ENCODE measurements around the gene CDR2.

Gene CDR2

DNA sequence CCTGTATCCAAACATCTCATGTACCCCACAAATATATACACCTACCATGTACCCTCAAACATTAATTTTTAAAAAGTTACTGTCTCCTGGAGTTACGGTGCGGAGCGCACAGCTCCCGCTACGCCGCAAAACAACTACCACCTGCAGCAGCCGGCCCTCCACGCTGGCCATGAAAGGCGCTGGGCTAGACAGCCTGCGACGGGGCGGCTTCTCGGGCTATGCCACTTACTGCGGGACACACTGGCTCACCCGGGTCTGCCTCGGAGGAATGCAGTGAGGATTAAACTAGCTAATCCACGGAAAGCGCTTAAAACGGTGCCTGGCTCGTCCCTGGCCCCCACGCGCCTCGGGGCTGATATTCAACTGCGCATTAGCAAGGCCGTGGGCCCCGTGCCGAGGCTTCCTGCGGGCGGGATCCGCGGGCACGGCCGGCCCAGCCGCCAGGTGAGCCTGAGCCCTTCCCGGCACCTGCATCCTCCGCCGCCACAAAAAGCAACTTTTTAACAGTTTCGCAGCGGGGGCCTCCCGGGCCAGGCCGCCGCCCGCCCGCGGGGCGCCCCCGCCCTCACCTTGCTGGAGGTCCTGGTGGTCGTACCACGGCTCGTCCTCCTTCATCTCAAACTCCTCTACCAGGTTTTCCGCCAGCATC lies 633 bp downstream of the CDR2 start (continued):
- no peak for TF ChIP-seq MZF1 (tag by site-specific recombination; IDR thresholded peaks at IDR 0.05; ENCODE audit: borderline replicate concordance)
- no peak for TF ChIP-seq YY1 (tag by site-specific recombination; IDR thresholded peaks at IDR 0.05)
- no peak for TF ChIP-seq GLI2 (tag by site-specific recombination; IDR thresholded peaks at IDR 0.05; ENCODE audit: borderline replicate concordance, low read depth)
- TF ChIP-seq, protein P1, sequence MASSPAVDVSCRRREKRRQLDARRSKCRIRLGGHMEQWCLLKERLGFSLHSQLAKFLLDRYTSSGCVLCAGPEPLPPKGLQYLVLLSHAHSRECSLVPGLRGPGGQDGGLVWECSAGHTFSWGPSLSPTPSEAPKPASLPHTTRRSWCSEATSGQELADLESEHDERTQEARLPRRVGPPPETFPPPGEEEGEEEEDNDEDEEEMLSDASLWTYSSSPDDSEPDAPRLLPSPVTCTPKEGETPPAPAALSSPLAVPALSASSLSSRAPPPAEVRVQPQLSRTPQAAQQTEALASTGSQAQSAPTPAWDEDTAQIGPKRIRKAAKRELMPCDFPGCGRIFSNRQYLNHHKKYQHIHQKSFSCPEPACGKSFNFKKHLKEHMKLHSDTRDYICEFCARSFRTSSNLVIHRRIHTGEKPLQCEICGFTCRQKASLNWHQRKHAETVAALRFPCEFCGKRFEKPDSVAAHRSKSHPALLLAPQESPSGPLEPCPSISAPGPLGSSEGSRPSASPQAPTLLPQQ (tag by site-specific recombination; IDR thresholded peaks at IDR 0.05) = peak; percentile 88
- TF ChIP-seq, protein P2, sequence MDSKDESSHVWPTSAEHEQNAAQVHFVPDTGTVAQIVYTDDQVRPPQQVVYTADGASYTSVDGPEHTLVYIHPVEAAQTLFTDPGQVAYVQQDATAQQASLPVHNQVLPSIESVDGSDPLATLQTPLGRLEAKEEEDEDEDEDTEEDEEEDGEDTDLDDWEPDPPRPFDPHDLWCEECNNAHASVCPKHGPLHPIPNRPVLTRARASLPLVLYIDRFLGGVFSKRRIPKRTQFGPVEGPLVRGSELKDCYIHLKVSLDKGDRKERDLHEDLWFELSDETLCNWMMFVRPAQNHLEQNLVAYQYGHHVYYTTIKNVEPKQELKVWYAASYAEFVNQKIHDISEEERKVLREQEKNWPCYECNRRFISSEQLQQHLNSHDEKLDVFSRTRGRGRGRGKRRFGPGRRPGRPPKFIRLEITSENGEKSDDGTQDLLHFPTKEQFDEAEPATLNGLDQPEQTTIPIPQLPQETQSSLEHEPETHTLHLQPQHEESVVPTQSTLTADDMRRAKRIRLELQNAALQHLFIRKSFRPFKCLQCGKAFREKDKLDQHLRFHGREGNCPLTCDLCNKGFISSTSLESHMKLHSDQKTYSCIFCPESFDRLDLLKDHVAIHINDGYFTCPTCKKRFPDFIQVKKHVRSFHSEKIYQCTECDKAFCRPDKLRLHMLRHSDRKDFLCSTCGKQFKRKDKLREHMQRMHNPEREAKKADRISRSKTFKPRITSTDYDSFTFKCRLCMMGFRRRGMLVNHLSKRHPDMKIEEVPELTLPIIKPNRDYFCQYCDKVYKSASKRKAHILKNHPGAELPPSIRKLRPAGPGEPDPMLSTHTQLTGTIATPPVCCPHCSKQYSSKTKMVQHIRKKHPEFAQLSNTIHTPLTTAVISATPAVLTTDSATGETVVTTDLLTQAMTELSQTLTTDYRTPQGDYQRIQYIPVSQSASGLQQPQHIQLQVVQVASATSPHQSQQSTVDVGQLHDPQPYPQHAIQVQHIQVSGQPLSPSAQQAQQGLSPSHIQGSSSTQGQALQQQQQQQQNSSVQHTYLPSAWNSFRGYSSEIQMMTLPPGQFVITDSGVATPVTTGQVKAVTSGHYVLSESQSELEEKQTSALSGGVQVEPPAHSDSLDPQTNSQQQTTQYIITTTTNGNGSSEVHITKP (tag by site-specific recombination; IDR thresholded peaks at IDR 0.05) = peak; percentile 22; the same call in 1 of the 2 replicates
- TF ChIP-seq ZNF266 (tag by site-specific recombination; IDR thresholded peaks at IDR 0.05; ENCODE audit: low read depth) = 0 out of 2 replicates have a peak, but pooled peaks have one; percentile 3
- 0 out of 2 replicates have a peak, but pooled peaks have one; percentile 44 for TF ChIP-seq ZNF2 (tag by site-specific recombination; IDR thresholded peaks at IDR 0.05)
- TF ChIP-seq ZNF76 (tag by site-specific recombination; IDR thresholded peaks at IDR 0.05; ENCODE audit: borderline replicate concordance, low read depth) = peak; percentile 21; the same call in 1 of the 2 replicates
- TF ChIP-seq ZNF785 (tag by site-specific recombination; IDR thresholded peaks at IDR 0.05) = no peak
- peak; percentile 26; the same call in 1 of the 2 replicates for TF ChIP-seq ZBTB17 (tag by site-specific recombination; IDR thresholded peaks at IDR 0.05)
- no peak for TF ChIP-seq ZNF701 (tag by site-specific recombination; IDR thresholded peaks at IDR 0.05)
- TF ChIP-seq ZNF548 (tag by site-specific recombination; IDR thresholded peaks at IDR 0.05) = no peak
- peak; percentile 12; the same call in 1 of the 2 replicates for TF ChIP-seq REPIN1 (tag by site-specific recombination; IDR thresholded peaks at IDR 0.05; ENCODE audit: low read depth)
- TF ChIP-seq, protein P3, sequence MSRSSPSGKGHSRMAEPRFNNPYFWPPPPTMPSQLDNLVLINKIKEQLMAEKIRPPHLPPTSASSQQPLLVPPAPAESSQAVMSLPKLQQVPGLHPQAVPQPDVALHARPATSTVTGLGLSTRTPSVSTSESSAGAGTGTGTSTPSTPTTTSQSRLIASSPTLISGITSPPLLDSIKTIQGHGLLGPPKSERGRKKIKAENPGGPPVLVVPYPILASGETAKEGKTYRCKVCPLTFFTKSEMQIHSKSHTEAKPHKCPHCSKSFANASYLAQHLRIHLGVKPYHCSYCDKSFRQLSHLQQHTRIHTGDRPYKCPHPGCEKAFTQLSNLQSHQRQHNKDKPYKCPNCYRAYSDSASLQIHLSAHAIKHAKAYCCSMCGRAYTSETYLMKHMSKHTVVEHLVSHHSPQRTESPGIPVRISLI (tag by site-specific recombination; IDR thresholded peaks at IDR 0.05) = no peak
- TF ChIP-seq ZNF10 (tag by site-specific recombination; IDR thresholded peaks at IDR 0.05) = 0 out of 2 replicates have a peak, but pooled peaks have one; percentile 10
- peak; percentile 95 for TF ChIP-seq ZBTB8A (tag by site-specific recombination; IDR thresholded peaks at IDR 0.05)
- TF ChIP-seq ZNF16 (tag by site-specific recombination; IDR thresholded peaks at IDR 0.05; ENCODE audit: low read depth) = no peak
- TF ChIP-seq, protein P4, sequence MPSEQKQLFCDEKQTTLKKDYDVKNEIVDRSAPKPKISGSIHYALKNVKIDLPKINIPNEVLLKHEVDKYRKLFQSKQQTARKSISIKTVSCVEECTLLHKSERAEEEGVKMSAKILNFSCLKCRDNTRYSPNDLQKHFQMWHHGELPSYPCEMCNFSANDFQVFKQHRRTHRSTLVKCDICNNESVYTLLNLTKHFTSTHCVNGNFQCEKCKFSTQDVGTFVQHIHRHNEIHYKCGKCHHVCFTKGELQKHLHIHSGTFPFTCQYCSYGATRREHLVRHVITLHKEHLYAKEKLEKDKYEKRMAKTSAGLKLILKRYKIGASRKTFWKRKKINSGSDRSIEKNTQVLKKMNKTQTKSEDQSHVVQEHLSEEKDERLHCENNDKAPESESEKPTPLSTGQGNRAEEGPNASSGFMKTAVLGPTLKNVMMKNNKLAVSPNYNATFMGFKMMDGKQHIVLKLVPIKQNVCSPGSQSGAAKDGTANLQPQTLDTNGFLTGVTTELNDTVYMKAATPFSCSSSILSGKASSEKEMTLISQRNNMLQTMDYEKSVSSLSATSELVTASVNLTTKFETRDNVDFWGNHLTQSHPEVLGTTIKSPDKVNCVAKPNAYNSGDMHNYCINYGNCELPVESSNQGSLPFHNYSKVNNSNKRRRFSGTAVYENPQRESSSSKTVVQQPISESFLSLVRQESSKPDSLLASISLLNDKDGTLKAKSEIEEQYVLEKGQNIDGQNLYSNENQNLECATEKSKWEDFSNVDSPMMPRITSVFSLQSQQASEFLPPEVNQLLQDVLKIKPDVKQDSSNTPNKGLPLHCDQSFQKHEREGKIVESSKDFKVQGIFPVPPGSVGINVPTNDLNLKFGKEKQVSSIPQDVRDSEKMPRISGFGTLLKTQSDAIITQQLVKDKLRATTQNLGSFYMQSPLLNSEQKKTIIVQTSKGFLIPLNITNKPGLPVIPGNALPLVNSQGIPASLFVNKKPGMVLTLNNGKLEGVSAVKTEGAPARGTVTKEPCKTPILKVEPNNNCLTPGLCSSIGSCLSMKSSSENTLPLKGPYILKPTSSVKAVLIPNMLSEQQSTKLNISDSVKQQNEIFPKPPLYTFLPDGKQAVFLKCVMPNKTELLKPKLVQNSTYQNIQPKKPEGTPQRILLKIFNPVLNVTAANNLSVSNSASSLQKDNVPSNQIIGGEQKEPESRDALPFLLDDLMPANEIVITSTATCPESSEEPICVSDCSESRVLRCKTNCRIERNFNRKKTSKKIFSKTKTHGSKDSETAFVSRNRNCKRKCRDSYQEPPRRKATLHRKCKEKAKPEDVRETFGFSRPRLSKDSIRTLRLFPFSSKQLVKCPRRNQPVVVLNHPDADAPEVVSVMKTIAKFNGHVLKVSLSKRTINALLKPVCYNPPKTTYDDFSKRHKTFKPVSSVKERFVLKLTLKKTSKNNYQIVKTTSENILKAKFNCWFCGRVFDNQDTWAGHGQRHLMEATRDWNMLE (tag by site-specific recombination; conservative IDR thresholded peaks at IDR 0.05; ENCODE audit: low read depth) = no peak
- no peak for TF ChIP-seq ZNF248 (tag by site-specific recombination; IDR thresholded peaks at IDR 0.05)
- TF ChIP-seq ZSCAN30 (tag by site-specific recombination; IDR thresholded peaks at IDR 0.05) = 0 out of 2 replicates have a peak, but pooled peaks have one; percentile 14
- no peak for TF ChIP-seq KLF10 (tag by site-specific recombination; IDR thresholded peaks at IDR 0.05)
- peak; percentile 99 for TF ChIP-seq ZNF335 (tag by site-specific recombination; conservative IDR thresholded peaks at IDR 0.05)
- no peak for TF ChIP-seq ZNF23 (tag by site-specific recombination; IDR thresholded peaks at IDR 0.05; ENCODE audit: borderline replicate concordance)
- TF ChIP-seq ZNF560 (tag by site-specific recombination; IDR thresholded peaks at IDR 0.05; ENCODE audit: borderline replicate concordance) = no peak
- peak; percentile 26; the same call in 1 of the 2 replicates for TF ChIP-seq ZNF629 (tag by site-specific recombination; IDR thresholded peaks at IDR 0.05)
- peak; percentile 63 for TF ChIP-seq GLIS2 (tag by site-specific recombination; IDR thresholded peaks at IDR 0.05)
- TF ChIP-seq ZNF843 (tag by site-specific recombination; IDR thresholded peaks at IDR 0.05) = no peak
- TF ChIP-seq ZNF514 (tag by site-specific recombination; IDR thresholded peaks at IDR 0.05) = no peak
